GM12878 (cell line): ENCODE data around the gene SSBP4. TPM values are rescaled to one million over a fixed set of nuclear protein-coding genes. Genes with fewer than 3 reads are reported as not detected.

Experiments
- ATAC-seq: fragments of 200-7000 bp; cut with Tn5 transposase; 3 replicates; pipeline ENCODE4 v1.9.1; 2020; ENCODE audit warnings: mild to moderate bottlenecking, moderate library complexity
- BruUV-seq: library from RNA; stranded (reverse); fragments of 400-500 nt; replicated peaks from 2 replicates; lab custom pipeline; 2021; lab: Mats Ljungman, UMichigan
- CTCF ChIA-PET: fragments of 300-600 bp; sonication (Branson Sonifier 250); formaldehyde crosslinking; extraction: SDS; loops from one replicate; lab custom pipeline; 2021; ENCODE audit warnings: inconsistent platforms; lab: Yijun Ruan, JAX
- POLR2A ChIA-PET: fragments of 350-600 bp; formaldehyde crosslinking; extraction: SDS; loops from one replicate; lab custom pipeline; 2021; ENCODE audit warnings: inconsistent platforms; lab: Charles Lee
- RAD21 ChIA-PET: fragments of 300-600 bp; sonication (Branson Sonifier 250); formaldehyde crosslinking; loops from one replicate; lab custom pipeline; 2023; ENCODE audit warnings: antibody characterized with exemption; ENCODE audit not compliant: unreplicated experiment; lab: Charles Lee
- SMC1A ChIA-PET: fragments of 300-600 bp; sonication (Branson Sonifier 250); formaldehyde crosslinking; loops from one replicate; lab custom pipeline; 2023; ENCODE audit not compliant: unreplicated experiment, uncharacterized antibody; lab: Charles Lee
- DNase-seq: peaks from one replicate; pipeline ENCODE4 v3.0.0-alpha.2; 2011; ENCODE audit warnings: low read depth, low spot score
- FAIRE-seq: peaks from 3 replicates; lab custom pipeline; 2011; peaks lifted over from hg19 to GRCh38; lab: Jason Lieb, UNC
- H2AFZ ChIP-seq: 2 replicates; pipeline ENCODE4 v1.6.0; 2011; ENCODE audit warnings: low read depth, low read length, control low read depth; ENCODE audit not compliant: control insufficient read depth
- H3K27ac ChIP-seq: 2 replicates; pipeline ENCODE4 v1.5.1; 2011; ENCODE audit warnings: control low read depth; ENCODE audit not compliant: control insufficient read depth, insufficient read depth
- H3K27me3 ChIP-seq, 2 experiments: replicated peaks in 1 of 2; 2 replicates each; pipeline versions ENCODE4 v1.6.0 to v1.6.1; 2011; ENCODE audit warnings: low read length in 1 of 2; ENCODE audit not compliant: control insufficient read depth in 2 of 2, insufficient read depth in 2 of 2
- H3K36me3 ChIP-seq, 2 experiments: 2 replicates each; pipeline ENCODE4 v1.5.1; 2011; ENCODE audit warnings: low read length in 1 of 2; ENCODE audit not compliant: control insufficient read depth in 2 of 2, insufficient read depth in 2 of 2
- H3K4me1 ChIP-seq: 2 replicates; pipeline ENCODE4 v1.6.1; 2011; ENCODE audit warnings: mild to moderate bottlenecking, low read length, moderate library complexity, mixed read lengths; ENCODE audit not compliant: control insufficient read depth, insufficient read depth
- H3K4me2 ChIP-seq: 2 replicates; pipeline ENCODE4 v1.6.0; 2011; ENCODE audit warnings: control low read depth; ENCODE audit not compliant: control insufficient read depth, insufficient read depth
- H3K4me3 ChIP-seq: fragments of 200-600 bp; sonication (generic); 2 replicates; pipeline ENCODE4 v1.5.1; 2016
- H3K79me2 ChIP-seq: 2 replicates; pipeline ENCODE4 v1.6.0; 2011; ENCODE audit warnings: low read length; ENCODE audit not compliant: control insufficient read depth, insufficient read depth
- H3K9ac ChIP-seq: 2 replicates; pipeline ENCODE4 v1.8.0; 2011; ENCODE audit warnings: low read length, control low read depth, mixed read lengths; ENCODE audit not compliant: control insufficient read depth, insufficient read depth
- H3K9me3 ChIP-seq: replicated peaks from 3 replicates; pipeline ENCODE4 v1.5.1; 2011; ENCODE audit warnings: mild to moderate bottlenecking, low read length; ENCODE audit not compliant: control insufficient read depth, insufficient read depth
- H4K20me1 ChIP-seq: 2 replicates; pipeline ENCODE4 v1.6.0; 2011; ENCODE audit not compliant: control insufficient read depth, insufficient read depth
- ETV6 ChIP-seq, 2 experiments: fragments of 450-650 bp in 1 of 2; IDR thresholded peaks in 1 of 2; conservative IDR thresholded peaks in 1 of 2; 2 replicates each; pipeline ENCODE4 v1.6.1; 2014; ENCODE audit warnings: antibody characterized with exemption in 1 of 2, borderline replicate concordance in 1 of 2, low read depth in 1 of 2, mild to moderate bottlenecking in 1 of 2, moderate library complexity in 1 of 2
- HDGF ChIP-seq: fragments of 450-650 bp; IDR thresholded peaks from 2 replicates; pipeline ENCODE4 v1.6.1; 2016; ENCODE audit warnings: antibody characterized with exemption
- NFIC ChIP-seq: IDR thresholded peaks from 2 replicates; pipeline ENCODE4 v1.6.1; 2012; ENCODE audit warnings: low read depth, mild to moderate bottlenecking, inconsistent platforms, low read length, moderate library complexity
- RB1 ChIP-seq: fragments of 450-650 bp; formaldehyde crosslinking; IDR thresholded peaks from 2 replicates; pipeline ENCODE4 v1.6.1; 2017; ENCODE audit warnings: mild to moderate bottlenecking, borderline replicate concordance
- SMARCA5 ChIP-seq: fragments of 450-650 bp; IDR thresholded peaks from 2 replicates; pipeline ENCODE4 v1.6.1; 2017; ENCODE audit warnings: mild to moderate bottlenecking
- SREBF2 ChIP-seq: IDR thresholded peaks from 2 replicates; pipeline ENCODE4 v1.6.1; 2012; ENCODE audit warnings: mild to moderate bottlenecking, low read length
- WGBS: methylation state at CpG from one replicate; pipeline ENCODE4 v1.1.6; 2016; ENCODE audit warnings: low lambda C conversion rate; ENCODE audit not compliant: insufficient replicate concordance, insufficient coverage; ENCODE audit errors: missing lambda C conversion rate; 5-methylcytosine and 5-hydroxymethylcytosine counted together
- in situ Hi-C: fragments of 300-500 bp; cut with MboI; formaldehyde crosslinking; loops from 9 replicates; pipeline ENCODE4 v1.14.3; 2018; ENCODE audit warnings: mixed read lengths
- intact Hi-C: fragments of 100-400 bp; cut with micrococcal nuclease; formaldehyde crosslinking; loops from one replicate; pipeline ENCODE4 v1.14.2; 2022; ENCODE audit not compliant: unreplicated experiment
- polyA plus RNA-seq, 11 experiments: library from polyadenylated mRNA; depleted of rRNA in 4 of 11; unstranded in 6 of 11; stranded (reverse) in 5 of 11; fragments of >200 nt; fragmentation: Nextera tagmentation in 4 of 11; fragmentation: Illumina TruSeq in 1 of 11; extraction: Ambion mirVana in 4 of 11; extraction: Trizol in 1 of 11; gene quantifications; 1 replicate in 1 of 11; 2 replicates in 10 of 11; pipeline versions ENCODE4 v1.2.1 to v1.2.3, GENCODE V29; 2011 to 2016; ENCODE audit warnings: inconsistent platforms in 2 of 11, missing spikeins in 2 of 11, low read depth in 1 of 11
- total RNA-seq, 4 experiments: library from RNA; depleted of rRNA in 3 of 4; stranded (reverse); fragments of >200 nt in 3 of 4; fragmentation: Illumina TruSeq in 1 of 4; extraction: Trizol in 1 of 4; gene quantifications; 2 replicates each; pipeline versions ENCODE4 v1.2.1 to v1.2.3, GENCODE V29; 2013 to 2021
- TF ChIP-seq, protein P1 (sequence below): fragments of 450-650 bp; conservative IDR thresholded peaks from 2 replicates; pipeline ENCODE4 v1.6.1; 2017; ENCODE audit warnings: mild to moderate bottlenecking, moderate library complexity
- TF ChIP-seq, protein P2 (sequence below): fragments of 450-650 bp; formaldehyde crosslinking; IDR thresholded peaks from 2 replicates; pipeline ENCODE4 v1.4.0; 2022; ENCODE audit warnings: mild to moderate bottlenecking, moderate library complexity

The SSBP4 gene
- total and polyA plus RNA-seq, 10 of the 15 experiments (the other 5 are each of a cell fraction or from before 2014, with no cell fraction given) = 0.37 to 150 (median 38.9) TPM

DNA sequence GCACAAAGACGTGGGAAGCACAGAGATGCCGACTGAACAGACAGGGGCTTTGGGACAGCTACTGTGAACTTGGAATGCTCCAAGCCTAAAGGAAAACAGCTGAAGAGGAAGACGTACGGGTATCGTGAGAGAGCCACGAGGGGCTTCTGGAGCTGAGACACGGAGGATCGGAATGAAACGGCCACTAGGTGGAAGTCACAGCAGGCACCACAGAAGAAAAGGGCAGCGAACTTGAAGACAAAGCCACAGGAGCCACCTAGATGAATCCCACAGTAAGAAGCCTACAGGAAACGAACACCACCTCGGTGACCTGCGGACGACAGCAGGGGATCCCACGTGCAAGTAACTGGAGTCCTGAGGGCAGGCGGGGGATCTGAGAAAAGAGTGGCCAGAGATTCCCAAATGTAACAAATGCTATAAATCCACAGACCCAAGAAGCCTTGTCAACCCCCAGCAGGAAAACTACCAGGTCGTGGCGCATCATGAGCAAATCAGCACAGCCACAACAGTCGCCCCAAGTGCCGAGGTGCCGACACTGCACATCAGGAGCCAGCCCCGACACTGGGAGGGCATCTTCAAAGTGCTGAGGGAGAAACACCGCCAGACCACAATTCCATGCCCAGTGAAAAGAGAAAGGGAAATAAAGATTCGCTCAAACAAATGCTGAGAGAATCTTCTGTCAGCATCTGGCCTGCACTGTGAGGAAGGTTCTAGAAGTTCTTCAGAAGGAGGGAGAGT is 58.0 kb downstream of the SSBP4 start:
- CTCF ChIA-PET = interaction anchor here (0.6 to 1.6 kb wide), 3 partner anchors 15 to 386 kb away, joined by 3 read pairs; no protein-coding TSS in a partner anchor
- POLR2A ChIA-PET = interaction anchor here (1.7 kb wide), 1 partner anchor 43 kb away, joined by 8 read pairs; no protein-coding TSS in a partner anchor

More for the DNA sequence above, 58.0 kb downstream of the SSBP4 start:
- TF ChIP-seq SMARCA5 (no peak), ETV6 (conservative IDR thresholded peaks at IDR 0.05 in 1 of 2, IDR thresholded peaks at IDR 0.05 in 1 of 2; ENCODE audit: borderline replicate concordance in 1 of 2, low read depth in 1 of 2) (no peak), RB1 (no peak), HDGF (no peak), NFIC (no peak), SREBF2 (no peak)
- TF ChIP-seq, protein P1, sequence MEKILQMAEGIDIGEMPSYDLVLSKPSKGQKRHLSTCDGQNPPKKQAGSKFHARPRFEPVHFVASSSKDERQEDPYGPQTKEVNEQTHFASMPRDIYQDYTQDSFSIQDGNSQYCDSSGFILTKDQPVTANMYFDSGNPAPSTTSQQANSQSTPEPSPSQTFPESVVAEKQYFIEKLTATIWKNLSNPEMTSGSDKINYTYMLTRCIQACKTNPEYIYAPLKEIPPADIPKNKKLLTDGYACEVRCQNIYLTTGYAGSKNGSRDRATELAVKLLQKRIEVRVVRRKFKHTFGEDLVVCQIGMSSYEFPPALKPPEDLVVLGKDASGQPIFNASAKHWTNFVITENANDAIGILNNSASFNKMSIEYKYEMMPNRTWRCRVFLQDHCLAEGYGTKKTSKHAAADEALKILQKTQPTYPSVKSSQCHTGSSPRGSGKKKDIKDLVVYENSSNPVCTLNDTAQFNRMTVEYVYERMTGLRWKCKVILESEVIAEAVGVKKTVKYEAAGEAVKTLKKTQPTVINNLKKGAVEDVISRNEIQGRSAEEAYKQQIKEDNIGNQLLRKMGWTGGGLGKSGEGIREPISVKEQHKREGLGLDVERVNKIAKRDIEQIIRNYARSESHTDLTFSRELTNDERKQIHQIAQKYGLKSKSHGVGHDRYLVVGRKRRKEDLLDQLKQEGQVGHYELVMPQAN = no peak
- TF ChIP-seq, protein P2, sequence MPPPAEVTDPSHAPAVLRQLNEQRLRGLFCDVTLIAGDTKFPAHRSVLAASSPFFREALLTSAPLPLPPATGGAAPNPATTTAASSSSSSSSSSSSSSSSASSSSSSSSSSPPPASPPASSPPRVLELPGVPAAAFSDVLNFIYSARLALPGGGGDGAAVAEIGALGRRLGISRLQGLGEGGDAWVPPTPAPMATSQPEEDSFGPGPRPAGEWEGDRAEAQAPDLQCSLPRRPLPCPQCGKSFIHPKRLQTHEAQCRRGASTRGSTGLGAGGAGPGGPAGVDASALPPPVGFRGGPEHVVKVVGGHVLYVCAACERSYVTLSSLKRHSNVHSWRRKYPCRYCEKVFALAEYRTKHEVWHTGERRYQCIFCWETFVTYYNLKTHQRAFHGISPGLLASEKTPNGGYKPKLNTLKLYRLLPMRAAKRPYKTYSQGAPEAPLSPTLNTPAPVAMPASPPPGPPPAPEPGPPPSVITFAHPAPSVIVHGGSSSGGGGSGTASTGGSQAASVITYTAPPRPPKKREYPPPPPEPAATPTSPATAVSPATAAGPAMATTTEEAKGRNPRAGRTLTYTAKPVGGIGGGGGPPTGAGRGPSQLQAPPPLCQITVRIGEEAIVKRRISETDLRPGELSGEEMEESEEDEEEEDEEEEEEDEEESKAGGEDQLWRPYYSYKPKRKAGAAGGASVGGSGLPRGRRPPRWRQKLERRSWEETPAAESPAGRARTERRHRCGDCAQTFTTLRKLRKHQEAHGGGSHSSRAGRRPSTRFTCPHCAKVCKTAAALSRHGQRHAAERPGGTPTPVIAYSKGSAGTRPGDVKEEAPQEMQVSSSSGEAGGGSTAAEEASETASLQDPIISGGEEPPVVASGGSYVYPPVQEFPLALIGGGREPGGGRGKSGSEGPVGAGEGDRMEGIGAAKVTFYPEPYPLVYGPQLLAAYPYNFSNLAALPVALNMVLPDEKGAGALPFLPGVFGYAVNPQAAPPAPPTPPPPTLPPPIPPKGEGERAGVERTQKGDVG (CRISPR knock-in tag) = no peak
- Histone ChIP-seq H2AFZ (no peak overlapping the region), H3K36me3 (peaks cover 2 to 12% of the 10 kb centered on the region in 2 experiments; a peak in 3 of 4 replicates), H4K20me1 (peaks cover 5% of the 10 kb centered on the region), H3K27ac (no peak overlapping the region), H3K27me3 (no peaks in the 10 kb centered on the region), H3K9me3 (no peaks in the 10 kb centered on the region), H3K4me3 (no peak overlapping the region), H3K4me1 (peaks cover 33% of the 10 kb centered on the region), H3K79me2 (peaks cover 60% of the 10 kb centered on the region), H3K9ac (no peak overlapping the region), H3K4me2 (no peak overlapping the region)
- WGBS = 95% methylated on average over 24 of the region's 24 CpGs
- in situ Hi-C loops (no loop called here), intact Hi-C loops (loop anchor here (5.0 kb wide), 1 partner anchor 110 kb away; the partner anchor contains the start of gene REX1BD)
- no peak for ATAC-seq
- FAIRE-seq = no peak
- RAD21 ChIA-PET = no interaction called here
- BruUV-seq = no TSS peak
- DNase-seq = no peak
- SMC1A ChIA-PET = interaction anchor here (1.1 kb wide), 1 partner anchor 43 kb away, joined by 3 read pairs; no protein-coding TSS in a partner anchor
